GM12878 (cell line): Measurements from ENCODE around the gene TXNIP.

Source experiments
- CTCF ChIP-seq, 3 experiments: IDR thresholded peaks in 2 of 3; conservative IDR thresholded peaks in 1 of 3; 2 replicates each; pipeline ENCODE4 v1.5.1; 2011; ENCODE audit warnings: low read depth in 3 of 3, low read length in 3 of 3, mild to moderate bottlenecking in 3 of 3, control low read depth in 2 of 3, moderate library complexity in 2 of 3, inconsistent platforms in 1 of 3, mixed read lengths in 1 of 3; ENCODE audit not compliant: control insufficient read depth in 2 of 3, insufficient read depth in 1 of 3; ENCODE audit errors: extremely low read depth in 1 of 3
- EZH2 ChIP-seq: IDR thresholded peaks from 2 replicates; pipeline ENCODE4 v1.6.1; 2012; ENCODE audit warnings: low read depth, mild to moderate bottlenecking, control low read depth, inconsistent platforms, low read length, borderline replicate concordance; ENCODE audit not compliant: control insufficient read depth
- GABPA ChIP-seq: IDR thresholded peaks from 2 replicates; pipeline ENCODE4 v1.6.1; 2014; ENCODE audit warnings: antibody characterized with exemption, low read depth, mild to moderate bottlenecking, inconsistent platforms
- NFYB ChIP-seq: IDR thresholded peaks from 2 replicates; pipeline ENCODE4 v1.6.1; 2011; ENCODE audit warnings: low read depth, mild to moderate bottlenecking, low read length, improper control_type of control experiment, moderate library complexity; ENCODE audit not compliant: insufficient read depth
- POLR2A ChIP-seq: IDR thresholded peaks from 2 replicates; pipeline ENCODE4 v1.6.1; 2011; ENCODE audit warnings: low read depth, mild to moderate bottlenecking, low read length
- RAD21 ChIP-seq: IDR thresholded peaks from 2 replicates; pipeline ENCODE4 v1.6.1; 2011; ENCODE audit warnings: mild to moderate bottlenecking, low read depth, low read length, moderate library complexity; ENCODE audit not compliant: insufficient read depth
- TCF12 ChIP-seq: IDR thresholded peaks from 2 replicates; pipeline ENCODE4 v1.6.1; 2011; ENCODE audit warnings: low read depth, mild to moderate bottlenecking, low read length
- ZNF274 ChIP-seq: IDR thresholded peaks from one replicate; pipeline ENCODE4 v1.8.0; 2011; ENCODE audit not compliant: insufficient read length, insufficient read depth
- ZNF622 ChIP-seq: fragments of 450-650 bp; IDR thresholded peaks from 2 replicates; pipeline ENCODE4 v1.6.1; 2017; ENCODE audit warnings: mild to moderate bottlenecking, inconsistent platforms

- TF ChIP-seq ZNF274 (no peak), NFYB (no peak), ZNF622 (no peak), CTCF (IDR thresholded peaks at IDR 0.05 in 2 of 3, conservative IDR thresholded peaks at IDR 0.05 in 1 of 3; ENCODE audit: control insufficient read depth in 2 of 3, extremely low read depth in 1 of 3, insufficient read depth in 1 of 3, low read depth in 3 of 3, low read length in 3 of 3) (no peak), GABPA (no peak), TCF12 (no peak), RAD21 (no peak), POLR2A (no peak), EZH2 (no peak)
Observed at GRCh38 chr1:145992958-145993617, 3.3 kb downstream of the TXNIP start.
